Measurements from ENCODE around the gene PLCB1.

GRCh38 chr20:8858181-8858787 lies 726.2 kb downstream of the PLCB1 start:
- TF ChIP-seq POLR2AphosphoS5 (IDR thresholded peaks at IDR 0.05; ENCODE audit: borderline replicate concordance, low read depth, low read length) (no peak), EZH2 (IDR thresholded peaks at IDR 0.05) (no peak)

Data from SK-N-MC (cell line).